HG03045 (cell line): ENCODE data around the gene CSAD.

Experiments
- ATAC-seq: cut with Tn5 transposase; IDR thresholded peaks from one replicate; pipeline ENCODE4 v1.9.1; 2021; ENCODE audit warnings: mild to moderate bottlenecking, moderate library complexity; ENCODE audit not compliant: unreplicated experiment

The CSAD gene

DNA sequence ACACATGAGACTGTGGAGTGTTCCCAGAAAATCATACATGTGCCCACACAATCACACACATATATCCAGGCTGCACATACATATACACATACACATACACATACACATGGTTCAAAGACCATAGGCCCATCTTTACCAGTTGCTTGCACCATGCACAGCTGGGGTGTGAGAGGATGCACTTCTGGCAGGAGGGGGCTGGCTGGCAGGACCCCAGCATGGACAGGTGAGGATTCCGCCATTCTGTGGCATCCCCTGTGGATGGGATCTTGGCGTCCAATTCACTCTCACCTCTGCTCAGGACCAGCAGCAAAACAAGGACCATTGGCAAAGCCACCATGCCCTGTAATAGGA is 19.4 kb upstream of the CSAD start:
- peak; percentile 17 for ATAC-seq

DNA sequence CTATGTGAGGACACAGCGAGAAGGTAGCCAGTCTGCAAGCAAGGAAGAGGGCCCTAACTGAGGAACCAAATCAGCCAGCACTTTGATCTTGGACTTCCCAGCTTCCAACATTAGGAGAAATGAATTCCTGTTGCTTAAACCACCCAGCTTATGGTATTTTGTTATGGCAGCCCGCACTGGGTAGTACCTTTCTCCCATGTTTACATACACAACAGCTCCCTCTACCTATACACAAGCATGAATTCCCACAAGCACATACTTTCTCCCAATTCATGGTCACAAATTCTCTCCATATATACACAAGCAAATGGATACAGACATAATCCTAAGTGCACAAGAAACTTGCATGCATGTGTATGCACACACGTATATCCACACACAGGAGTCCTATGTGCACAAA is 19.0 kb upstream of the CSAD start:
- no peak for ATAC-seq

DNA sequence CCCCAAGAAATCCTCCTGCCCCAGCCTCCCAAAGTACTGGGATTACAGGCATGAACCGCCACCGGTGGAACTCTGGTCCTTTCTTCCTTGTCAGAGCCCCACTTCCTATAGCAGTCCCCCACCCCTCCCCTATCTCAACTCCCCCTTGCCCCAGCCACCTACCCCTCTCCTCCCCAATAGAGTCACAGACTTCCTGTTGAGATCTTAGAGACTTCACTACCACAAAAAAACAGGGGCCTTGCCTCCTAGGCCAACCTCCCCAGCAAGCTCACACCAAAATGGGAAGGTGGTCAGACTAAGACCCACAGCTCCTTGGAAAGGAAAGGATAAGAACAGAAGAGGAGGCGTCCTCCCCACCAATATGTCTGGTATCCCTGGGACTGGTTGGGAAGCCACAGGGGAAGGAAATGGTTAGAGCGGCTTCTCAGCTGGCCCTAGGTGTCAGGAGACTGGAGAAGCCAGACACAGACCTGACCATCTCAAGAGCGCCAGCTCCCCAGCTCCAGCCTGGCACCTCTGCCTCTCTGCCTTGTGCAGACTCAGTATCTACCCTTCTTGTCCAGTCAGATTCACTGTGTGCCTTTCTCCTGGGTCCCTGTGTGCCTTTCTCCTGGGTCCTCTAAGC is 17.9 kb upstream of the CSAD start:
- ATAC-seq: no peak

DNA sequence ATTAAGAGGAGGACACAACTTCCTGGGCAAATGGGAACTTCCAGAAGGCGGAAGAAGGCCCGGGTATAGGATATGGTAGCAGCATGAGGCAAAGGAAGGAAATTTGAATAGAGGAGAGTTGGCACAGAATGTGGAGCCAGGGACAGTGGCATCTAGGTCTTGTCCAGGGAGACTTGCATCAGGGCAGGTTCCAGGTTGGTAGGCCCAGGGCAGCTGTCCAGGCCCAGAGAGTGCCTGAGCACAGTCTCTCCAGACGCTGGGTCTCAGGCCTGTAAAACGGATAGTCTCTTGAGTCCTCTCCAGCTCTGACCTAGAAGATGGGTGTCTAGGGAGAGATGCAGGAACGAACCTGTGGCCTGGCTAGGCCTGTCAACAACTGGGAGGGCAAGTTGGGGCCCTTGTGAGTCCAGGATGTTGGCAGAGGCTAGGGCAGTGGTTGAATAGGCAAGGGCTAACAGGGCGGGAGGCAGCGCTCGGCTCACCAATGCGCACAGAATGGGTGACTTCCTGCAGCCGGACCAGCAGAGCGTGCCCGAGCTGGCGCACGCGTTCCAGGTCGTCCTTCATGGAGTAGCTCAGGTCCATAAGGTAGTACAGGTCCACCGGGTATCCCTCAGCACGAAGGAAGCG is 16.4 kb upstream of the CSAD start:
- no peak for ATAC-seq

DNA sequence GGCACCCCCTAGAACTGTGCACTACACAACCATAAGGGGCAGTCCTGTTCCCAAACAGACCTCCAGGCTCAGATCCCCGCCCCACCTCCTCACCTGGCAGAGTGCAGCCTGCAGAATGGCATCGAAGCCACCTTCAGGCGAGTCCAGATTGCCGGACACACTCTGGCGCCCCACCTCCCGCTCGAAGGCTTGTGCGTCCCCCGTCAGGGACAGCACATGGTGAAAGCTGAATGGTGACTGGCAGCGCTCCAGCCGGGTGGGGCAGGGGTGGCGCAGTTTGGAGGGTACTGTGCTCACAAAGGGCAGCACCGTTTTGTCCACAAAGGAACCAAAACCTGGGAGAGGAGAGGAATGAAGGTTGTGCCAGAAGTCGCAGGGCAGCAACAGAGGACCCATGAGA is 15.8 kb upstream of the CSAD start:
- ATAC-seq: no peak

DNA sequence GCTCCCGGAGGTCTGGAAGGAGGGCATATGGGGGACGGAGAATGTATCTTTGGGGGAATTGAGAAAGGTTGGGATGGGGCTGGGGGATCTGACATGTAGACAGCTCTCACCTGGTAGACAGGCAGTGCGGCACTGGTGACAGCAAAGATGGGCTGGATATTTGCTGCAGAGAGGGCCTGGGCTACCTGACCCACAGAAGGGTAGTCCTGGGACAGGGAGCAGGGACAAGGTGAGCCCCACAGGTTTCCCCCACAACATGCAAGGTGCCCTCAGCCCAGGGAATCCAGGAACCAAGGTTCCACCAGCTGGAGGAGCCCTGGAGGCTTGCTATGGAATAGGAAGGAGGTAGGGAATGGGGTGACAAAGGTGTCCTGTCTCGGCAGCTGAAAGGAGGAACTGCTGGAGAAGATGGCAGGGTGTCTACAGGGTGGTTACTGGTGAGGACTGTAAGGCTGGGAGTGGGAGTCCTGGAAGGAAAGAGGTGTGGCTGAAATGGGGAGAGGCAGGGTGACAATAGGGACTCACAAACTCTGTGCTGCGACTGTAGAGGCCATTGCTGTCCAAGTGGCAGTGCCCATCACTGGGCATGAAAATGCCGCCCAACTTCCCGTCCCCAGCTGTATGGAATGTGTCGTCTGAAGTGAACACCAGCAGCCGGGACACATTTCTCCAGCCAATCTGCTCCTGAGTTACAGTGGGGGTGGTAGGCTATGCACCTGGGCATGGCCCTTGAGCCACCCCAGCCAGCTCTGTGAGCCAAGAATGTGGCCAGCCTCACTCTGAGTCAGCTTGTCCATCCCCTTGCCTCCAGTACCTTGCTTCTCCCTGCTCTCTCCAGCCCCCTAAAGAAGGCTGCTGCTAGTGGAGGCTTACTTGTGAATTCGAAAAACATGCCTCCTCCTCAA is 15.0 kb upstream of the CSAD start:
- no peak for ATAC-seq

DNA sequence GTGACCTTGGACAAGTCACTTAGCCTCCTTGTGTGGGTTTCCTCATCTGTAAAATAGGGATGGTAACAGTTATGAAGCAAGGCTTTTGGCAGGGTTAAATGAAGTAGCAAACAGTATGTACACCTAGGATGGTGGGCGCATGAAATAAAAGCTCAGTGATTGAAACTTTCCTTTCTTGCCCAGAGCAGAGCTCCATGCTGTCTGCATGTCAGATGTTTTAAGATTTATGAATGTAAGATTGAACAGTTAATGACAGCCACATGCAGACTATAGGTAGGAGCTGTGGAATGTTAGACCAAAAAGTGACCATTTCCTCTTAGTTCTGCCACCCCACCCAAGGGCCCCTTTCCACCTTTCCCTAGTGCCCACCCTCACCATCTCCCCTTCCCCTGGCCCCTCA is 14.2 kb upstream of the CSAD start:
- no peak for ATAC-seq

DNA sequence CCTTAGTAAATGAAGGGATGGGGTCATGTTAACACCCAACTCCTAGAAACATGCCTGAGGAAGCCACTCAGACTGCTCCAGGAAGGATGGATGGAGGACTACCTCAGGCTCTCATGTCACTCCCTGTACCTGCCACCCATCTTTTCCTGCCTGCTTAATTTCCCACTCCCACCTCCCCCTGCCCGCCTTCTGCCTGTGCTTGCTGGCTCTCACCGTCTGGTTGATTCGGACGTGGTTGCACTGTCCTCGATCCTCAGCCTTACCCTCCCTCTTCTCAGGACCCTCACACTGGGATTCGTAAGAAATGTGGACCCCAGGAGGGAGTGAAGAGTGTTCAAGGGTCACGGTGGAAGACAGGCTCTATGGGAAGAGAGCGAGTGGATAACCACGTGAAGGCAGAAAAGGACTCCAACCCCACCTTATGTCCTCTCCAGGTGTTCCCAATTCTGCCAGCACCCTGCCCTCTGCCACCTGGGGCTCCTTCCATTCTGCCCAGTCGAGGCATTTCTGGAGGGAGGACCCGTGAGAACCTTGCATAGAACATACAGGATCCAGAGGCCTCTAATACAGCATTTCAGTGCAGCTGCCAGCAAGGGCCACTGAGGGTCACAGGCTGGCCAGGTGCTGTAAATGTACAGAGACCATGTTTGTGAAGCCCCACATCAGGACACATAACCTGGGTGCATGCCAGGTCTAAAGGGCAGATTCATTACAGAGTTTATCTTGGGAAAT is 13.4 kb upstream of the CSAD start:
- no peak for ATAC-seq

DNA sequence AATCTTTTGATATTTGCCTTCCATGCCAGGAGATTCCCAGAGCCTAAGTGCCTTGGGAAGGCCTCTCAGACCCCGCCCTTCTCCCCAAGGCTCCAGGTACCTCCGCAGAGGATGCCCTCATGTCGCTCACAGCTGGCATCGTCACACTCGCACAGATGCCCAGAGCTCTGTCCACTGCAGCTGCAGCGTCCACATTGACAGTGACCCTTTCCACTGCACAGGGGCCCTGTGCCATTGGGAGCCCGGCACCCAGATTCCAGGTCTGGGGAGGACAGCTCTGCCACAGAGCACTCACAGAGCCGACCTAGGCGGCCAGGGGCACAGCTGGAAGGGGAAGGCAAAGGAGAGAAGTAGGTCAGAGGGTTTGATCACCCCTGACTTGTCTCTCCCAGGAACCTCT is 12.3 kb upstream of the CSAD start:
- ATAC-seq: no peak

DNA sequence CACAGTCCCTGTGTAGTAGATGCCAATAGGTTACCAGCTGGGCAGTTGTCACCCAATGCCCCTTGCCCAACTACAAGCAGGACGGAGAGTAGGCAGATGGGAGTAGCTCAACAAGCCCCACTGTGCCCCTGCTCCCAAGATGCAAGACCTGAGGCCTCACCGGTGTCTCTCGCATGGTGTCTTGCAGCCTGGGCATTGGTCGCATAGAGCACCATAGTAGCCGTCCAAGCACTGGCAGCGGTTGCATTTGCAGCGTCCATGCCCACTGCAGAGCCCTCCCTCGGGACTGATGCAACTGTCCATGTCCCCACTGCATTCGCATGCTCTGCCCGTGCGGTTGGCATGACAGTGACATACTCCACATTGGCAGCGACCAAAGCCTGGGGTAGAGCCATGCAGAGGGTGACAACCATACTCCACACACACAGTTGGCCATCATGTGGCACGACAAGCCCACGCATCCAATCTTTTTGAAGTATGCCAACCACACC is 11.9 kb upstream of the CSAD start:
- no peak for ATAC-seq

DNA sequence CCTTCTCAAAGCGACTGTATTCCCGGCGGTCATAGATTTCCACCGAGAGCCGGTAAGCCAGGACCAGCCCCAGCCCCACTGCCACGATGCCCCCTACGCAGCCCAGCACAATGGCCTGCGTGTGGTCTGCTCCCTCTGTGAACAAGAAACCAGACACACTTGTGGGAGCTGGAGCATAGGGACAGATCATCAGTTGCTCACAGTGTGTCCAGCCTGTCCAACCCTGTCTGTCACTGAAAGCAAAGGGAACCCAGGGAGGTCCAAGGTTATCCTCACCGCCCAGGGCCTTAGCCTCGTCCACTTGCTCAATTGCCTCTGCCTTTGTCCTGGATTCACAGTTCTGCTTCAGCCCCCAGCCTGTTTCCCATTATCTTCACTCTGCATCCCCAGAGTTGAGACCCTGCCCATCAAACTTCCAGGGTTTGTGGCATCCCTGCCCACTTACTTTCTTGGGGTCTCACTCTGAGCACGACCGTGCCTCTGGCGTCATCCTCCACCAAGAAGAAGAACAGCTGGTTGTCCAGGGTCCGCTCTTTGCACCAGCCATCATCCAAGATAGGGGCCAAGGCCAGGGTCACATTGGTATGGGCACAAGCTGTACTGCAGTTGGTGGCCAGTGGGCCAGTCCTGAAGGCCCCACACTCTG is 11.3 kb upstream of the CSAD start:
- ATAC-seq: no peak

DNA sequence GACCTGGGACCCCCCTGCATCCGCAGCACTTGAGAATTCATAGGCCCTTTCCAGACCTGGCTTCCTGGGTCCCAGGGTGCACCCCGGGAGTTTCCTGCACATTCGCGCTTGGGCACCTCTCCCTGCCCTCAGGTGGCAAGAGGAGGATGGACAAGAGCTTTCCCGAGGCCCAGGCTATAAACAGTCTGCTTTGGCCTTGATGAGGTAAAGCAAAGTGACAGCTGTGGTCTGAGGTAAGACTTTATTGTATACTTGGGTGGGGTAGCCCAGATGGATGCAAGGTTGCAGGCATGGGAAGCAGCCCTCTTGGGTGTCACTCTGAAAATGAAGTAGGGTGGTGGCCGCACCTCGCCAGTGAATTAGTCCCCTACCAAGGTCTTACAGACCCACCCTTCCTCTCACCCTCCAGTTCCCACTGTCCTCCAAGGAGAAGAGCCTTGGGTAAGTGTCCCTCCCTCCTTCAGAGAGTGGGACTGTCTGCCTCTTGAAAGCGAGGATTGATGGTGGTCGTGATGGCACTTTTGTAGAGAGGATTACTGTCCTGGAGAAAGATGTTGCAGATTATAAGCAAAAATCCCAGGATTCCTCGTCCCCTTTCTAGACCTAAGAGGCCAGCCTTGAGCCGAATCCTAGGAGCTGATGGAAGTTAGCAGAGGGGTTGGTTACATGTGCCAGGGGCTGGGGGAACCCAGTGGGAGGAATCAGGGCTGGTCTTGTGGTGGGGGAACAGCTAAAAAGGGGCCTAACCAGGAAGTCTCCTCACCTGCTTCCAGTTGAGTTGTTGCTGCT is 10.6 kb upstream of the CSAD start:
- no peak for ATAC-seq

DNA sequence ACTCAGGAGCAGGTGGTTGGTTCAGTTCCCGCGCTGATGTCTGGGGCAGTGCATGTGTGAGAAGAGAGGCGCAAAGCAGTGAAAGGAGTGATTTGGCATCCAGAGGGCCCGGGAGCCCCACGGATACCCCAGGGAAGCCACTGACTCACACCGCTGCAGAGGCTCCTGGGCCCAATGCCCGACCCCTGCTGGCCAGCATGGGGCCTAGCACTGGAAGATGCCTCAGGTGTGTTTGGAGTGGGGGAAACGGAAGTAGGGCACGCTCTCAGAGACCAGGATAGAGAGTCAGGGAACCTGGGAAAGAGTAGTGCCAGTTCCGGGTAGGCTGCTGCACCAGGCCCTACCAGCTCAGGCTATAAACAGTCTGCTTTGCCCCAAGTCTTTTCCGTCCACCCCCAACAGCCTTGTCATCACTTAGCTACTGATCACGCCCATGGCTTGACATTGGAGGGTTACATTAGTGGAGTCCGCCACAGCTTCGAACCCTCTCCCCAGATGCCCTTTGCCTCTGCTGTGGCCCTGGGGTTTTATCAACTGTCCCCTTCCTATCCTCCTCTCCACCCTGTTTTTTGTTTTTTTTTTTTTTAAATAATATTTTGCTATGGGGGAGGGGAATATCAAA is 9.5 kb upstream of the CSAD start:
- ATAC-seq: no peak

DNA sequence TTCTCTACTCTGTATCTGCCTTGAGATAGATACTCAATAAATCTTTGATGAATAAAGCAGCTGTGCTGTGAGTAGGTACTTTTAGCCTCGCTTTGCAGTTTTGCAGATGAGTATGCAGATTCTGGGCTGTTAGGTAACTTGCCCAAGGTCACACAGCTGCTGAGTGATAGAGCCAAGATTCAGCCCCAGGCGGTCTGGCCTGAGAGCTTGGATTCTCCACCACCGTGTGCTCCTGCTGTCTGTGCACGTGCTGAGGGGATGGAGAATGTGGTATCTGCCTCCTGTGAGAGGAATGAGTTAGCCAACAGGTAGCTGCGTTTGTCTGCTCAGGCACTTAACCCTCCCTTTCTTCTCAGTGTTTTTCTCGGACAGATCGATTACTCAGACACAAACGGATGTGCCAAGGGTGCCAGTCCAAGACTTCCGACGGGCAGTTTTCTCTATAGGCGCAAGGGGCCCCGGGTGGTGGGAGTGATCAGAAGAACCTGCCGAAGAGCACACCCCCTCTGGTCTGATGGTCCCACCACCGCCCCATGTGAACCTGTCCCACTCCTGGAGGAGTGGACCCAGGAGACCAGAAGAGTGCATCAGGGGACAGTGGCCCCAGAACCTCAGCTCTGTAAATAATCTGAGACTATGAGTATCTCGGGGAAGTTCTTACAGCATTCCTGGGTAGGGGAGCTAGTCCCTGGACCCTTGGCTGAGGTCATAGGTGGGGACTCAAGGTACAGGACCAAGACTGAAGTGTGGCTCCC is 6.6 kb upstream of the CSAD start:
- no peak for ATAC-seq

DNA sequence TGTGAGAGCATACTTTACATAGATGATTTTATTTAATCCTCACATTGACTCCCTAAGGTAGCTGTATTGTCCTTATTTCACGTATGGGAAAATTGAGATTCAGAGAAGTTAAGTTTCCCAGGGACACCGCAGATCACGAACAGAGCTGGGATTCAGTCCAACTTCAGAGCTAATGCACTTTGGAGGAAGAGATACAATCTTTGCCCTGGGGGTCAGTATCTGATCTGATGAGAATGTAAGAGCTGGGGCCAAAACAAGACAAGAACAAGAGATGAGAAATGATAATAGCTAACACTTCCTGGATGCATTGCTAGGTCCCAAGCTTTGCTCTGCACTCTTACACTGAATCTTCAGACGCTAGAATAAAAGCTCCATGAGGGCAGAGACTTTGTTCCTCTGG is 6.0 kb upstream of the CSAD start:
- no peak for ATAC-seq

DNA sequence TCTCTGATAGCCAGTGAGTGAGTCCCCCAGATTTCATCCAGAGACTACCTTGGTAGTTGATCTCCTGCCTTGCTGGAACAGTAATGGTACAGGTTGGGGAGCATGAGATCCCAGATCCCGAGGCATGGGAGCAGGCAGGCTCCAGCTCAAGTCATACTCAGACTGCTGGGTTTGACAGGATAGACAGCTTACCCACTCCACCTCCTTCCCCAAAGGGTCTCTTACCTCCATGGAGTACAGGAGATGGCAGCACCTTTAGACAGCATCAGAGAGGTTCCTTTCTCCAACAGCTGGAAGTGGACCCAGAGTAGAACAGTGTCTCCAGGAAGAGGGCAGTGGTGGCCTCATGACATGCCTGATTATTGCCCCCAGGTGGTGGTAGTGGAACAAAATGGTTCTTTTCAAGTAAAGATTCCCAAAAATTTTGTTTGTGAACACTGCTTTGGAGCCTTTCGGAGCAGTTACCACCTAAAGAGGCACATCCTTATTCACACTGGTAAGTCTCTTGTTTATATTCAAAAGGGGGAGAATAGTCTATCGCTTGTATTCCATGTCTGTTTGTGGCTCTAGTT is 4.9 kb upstream of the CSAD start:
- ATAC-seq: no peak

DNA sequence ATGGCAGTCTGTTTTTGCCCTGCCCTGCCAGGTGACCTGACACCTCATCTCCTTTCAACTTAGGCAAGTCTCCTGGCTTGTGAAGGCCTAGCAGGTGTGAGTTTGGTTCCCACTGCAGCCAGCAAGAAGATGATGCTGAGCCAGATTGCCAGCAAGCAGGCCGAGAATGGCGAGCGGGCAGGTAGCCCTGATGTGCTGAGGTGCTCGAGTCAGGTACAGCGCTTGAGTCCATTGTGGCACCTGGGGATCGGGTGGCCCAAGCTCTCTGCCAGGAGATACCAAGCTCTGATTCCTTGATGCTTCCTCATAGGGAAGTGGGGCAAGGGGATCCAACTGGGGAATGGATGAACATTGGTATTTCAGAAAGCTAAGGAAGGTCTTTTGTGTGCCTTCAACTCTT is 4.1 kb upstream of the CSAD start:
- no peak for ATAC-seq

DNA sequence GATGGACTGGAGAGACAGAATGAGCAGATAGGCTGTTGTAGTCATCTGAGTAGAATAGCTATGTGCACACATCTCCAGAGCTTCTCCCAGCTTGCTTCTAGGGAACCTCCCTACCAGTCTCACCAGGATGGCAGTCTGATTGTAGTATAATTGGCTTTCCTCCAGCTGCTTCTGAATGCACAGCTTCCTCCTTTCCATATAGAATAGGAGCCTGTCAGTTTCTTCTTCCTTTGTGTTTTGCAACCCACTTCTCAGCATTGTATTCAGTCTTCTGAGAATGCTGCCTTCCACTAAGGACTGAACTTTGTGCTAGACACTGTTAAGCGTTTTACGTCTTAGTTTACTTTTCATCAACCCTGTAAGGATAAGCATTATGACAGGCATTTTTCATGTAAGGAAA is 2.2 kb upstream of the CSAD start:
- ATAC-seq: no peak

DNA sequence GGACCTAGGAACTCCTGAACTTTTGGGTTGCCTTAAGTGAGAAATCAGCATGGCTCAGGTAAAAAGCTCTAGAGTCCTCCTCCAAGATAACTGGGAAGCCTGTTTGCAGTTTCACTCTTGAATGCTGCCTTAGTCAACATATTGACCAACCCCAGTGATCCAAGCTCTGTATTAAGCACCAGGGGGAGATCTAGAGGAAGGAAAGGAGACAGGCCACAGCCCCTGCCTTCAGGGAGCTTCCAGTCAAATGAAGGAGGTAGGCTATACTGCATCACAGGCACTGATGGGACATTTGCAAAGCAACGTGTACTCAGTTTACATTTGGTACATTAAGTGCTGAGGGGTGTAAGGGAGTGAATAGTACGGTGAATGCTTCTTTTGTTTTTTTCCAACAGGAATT is 1.2 kb upstream of the CSAD start:
- ATAC-seq: no peak
